ENCODE measurements around the gene HNRNPA0.

Gene HNRNPA0

DNA sequence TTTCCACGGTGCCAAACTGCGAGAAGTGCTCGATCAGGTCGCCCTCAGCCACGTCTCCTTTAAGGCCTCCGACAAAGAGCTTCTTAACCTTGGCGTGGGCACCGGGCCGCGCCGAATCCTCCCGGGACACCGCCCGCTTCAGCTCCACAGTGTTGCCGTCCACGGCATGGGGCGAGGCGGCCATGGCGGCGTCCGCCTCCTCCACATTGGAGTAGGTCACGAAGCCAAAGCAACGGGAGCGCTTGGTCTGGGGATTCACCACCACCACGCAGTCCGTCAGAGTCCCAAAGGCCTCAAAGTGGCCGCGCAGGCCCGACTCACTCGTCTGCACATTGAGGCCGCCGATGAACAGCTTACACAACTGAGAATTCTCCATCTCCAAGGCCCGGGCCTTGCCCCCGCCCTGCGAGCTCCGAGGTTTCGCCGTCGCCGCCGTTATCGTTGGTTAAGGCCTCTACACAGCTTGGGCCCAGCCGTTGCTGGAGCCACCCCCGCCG is 424 bp downstream of the HNRNPA0 start:
- no peak for DNase-seq

DNA sequence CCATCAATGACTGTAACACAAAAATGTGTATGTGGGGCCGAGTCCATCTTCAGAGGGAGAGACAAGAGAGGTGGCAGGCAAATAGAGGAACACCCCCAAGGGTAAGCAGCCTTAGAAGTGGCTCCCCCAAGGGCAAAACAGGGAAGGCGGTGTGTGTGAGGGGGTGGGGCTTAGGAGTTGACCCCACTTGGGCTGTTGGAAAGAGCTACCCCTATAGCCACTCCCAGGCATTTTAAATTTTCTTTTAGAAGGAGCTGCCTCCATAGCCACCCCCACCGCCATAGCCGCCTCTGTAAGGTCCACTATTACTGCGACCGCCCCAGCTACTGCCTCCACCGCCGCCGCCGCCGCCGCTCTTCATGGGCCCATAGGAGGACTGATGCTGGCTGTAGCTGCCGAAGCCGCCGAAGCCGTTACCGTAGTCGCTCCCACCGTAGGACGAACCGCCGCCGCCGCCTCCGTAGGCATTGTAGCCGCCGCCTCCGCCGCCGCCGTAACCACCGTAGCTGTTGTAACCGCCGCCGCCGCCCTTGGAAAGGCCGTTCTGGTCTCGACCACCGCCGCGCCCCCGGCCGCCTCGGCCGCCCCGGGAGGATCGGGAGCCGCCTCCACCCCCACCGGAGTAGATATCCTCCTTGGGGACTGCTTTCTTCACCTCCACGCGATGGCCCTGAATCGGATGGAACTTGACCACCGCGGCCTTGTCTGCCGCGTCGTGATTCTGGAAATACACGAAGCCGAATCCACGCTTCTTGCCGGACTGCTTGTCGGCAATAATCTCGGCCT is 1.1 kb downstream of the HNRNPA0 start:
- no peak for DNase-seq

DNA sequence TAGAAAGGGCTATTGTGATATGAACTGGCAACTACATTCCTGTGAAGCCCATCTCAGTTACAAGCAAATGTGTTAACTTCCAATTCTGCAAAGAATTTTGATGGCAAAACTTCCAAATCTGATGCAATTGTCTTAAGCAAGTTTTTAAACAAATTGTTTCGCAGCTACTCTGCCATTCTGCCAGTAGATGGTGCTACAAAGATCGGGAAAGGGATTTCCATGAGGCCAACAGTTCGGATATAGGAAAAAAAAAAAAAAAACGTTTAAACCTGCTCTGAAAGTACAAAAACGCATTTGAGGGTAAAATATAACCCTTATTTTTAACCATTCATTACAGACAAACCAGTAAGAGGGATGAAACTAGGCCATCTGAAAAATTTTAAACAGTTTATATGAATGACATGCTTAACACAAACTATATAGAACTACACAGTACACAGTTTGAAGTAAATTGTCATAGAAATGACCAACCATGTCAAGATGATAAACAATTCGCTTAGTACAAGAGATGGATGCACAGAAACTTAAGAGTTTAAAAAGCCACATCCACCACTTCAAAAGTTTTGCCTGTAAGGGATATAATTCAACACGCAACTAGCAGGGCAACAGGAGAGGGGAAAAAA is 2.2 kb downstream of the HNRNPA0 start:
- no peak for DNase-seq

DNA sequence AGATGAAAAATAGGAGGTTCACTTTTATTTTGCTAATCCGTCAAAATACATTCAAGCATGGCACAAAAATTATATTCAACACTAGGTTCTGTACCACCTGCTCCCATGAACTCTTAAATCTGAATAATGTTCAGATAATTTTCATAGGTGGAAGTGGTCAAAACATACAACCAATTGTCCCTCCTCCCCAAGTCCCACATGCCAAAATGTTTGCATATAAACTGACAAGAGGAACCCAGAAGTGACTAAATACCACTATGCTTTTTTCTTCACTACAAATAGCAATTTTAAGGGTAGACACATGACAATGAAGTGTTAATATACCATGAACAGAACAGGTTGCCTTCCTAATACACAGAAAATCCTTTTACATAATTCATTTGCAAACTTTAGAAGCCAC is 3.7 kb downstream of the HNRNPA0 start:
- DNase-seq: no peak

DNA sequence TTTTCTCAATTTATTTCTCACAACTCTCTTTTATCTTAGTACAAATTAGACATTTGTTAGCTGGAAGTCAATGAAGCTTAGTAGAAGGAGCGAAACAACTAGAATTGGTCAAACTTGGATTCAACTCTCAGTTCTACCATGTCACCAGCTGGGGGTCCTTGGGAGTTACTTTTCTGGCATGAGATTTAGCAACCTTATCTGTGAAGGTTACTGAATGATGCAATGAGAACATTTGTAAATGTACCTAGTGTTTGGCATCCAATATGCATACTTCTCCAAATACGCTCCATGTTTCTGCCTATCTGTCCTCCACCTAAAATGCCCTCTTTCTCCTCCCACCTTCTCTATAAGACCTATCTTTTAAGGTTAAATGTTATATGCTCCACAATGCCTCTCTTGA is 6.3 kb downstream of the HNRNPA0 start:
- DNase-seq: no peak

DNA sequence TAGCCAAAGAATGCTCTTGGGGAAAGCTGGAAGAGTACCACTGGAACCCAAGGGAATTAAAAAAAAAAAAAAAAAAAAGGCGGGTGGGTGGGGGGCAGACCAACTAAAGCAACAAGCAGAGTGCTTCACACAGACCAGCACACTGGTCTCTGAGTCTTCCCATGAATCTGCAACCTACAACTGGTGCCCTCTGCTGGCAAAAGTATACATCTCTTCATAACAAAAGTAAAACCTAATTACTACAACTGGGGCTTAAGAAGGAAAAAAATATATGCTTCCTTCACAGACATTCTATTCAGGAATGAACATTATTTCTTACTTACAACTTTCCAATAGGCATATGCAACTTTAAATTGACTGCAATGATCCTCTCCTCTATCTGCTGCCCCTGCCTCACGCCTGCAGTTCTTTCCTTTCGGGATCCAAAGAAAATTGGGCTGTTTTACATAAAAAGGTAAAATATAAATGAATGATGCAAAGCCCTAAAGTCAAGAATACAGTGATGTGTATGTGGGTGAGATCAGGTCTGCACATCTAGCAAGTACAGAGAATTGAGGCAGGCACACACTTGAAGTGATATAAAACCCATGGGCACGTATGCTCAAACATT is 11.0 kb downstream of the HNRNPA0 start:
- no peak for DNase-seq

DNA sequence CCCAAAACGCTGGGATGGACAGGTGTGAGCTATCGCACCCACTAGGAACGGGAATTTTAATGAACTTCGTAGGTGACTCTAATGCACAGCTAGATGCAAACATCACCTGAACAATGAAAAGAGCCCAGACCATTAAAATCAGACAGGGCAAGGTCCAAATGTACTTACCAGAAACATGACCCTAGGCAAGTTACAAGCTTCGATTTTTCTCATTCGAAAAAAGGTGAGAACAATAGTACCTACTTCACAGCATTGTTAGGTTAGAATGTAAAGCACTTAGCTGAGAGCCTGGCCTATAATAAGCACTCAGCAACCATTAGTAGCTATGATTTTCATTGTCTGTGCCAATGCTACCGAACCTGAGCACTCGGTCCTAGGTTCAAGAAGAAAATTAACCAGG is 12.4 kb downstream of the HNRNPA0 start:
- DNase-seq: no peak

DNA sequence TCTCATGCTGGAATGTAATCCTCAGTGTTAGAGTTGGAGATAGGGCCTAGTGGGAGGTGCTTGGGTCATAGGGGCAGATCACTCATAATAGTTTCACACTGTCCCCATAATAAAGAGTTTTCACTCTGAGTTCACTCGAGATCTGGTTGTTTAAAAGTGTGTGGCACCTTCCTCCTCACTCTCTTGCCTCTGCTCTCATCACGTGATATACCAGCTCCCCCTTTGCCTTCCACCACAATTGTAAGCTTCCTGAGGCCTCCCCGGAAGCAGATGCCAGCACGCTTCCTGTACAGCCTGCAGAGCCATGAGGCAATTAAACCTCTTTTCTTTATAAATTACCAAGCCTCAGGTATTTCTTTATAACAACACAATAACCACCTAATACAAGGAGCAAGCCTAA is 14.4 kb downstream of the HNRNPA0 start:
- no peak for DNase-seq

DNA sequence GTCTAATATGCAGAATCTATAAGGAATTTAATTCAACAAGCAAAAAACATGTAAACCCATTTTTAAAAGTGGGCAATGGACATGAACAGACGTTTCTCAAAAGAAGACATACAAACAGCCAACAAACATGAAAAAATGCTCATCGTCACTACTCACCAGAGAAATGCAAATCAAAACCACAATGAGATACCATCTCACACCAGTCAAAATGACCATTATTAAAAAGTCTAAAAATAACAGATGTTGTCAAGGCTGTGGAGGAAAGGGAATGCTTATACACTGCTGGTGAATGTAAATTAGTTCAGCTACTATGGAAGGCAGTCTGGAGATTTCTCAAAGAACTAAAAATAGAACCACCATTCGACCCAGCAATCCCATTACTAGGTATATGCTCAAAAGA is 15.2 kb downstream of the HNRNPA0 start:
- DNase-seq: no peak

DNA sequence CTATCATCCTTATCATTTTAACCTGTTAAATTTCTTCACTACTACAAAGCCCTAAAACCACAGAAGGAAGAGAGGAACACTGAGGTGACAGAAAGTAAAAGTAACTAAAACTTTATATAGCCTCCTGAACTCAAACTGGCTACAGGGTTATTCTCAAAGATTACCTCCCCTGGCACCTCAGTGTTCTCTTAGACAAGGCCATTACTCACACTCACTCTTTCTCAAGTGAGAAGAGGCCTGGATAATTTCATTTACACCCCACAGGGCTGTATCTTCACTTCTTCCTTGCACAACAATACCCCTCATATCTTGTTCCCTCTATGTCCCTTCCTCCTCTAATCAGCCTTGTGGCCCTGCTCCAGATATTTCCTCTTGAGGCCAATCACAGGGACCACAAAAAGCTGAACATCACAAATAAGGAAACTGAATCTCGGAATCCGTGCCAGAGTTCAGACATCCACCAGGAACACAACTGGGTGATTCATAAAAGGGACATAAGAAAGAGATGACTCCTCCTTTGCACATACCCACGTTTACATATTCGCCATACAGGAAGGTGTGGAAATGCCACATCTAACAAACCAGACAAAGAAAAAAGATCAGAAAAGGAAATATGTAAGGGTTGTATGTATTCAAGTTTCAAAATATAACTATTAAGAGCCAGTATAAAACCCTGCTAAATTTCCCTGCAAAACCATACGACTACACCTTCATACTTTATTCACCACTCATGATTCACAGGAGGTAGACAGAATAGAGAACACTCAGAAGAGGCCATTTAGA is 16.6 kb downstream of the HNRNPA0 start:
- DNase-seq: no peak

DNA sequence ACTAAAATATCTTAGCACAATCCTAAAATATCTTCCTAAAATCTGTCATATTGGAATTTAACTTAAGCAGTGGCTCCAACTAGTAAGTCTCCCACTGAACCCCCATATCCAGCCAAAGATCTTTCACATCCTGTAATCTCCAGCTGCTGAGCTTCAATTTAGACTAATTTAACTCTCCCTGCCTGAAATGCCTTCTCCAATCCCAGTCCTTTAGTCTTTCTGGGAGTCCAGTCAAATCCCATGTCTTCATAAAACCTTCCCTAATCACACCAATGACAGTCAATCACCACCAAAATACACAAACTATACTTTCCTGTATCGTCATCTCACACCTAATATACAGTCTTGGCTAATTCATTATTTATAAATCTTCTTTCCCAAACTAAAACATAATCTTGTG is 17.7 kb downstream of the HNRNPA0 start:
- DNase-seq: no peak

DNA sequence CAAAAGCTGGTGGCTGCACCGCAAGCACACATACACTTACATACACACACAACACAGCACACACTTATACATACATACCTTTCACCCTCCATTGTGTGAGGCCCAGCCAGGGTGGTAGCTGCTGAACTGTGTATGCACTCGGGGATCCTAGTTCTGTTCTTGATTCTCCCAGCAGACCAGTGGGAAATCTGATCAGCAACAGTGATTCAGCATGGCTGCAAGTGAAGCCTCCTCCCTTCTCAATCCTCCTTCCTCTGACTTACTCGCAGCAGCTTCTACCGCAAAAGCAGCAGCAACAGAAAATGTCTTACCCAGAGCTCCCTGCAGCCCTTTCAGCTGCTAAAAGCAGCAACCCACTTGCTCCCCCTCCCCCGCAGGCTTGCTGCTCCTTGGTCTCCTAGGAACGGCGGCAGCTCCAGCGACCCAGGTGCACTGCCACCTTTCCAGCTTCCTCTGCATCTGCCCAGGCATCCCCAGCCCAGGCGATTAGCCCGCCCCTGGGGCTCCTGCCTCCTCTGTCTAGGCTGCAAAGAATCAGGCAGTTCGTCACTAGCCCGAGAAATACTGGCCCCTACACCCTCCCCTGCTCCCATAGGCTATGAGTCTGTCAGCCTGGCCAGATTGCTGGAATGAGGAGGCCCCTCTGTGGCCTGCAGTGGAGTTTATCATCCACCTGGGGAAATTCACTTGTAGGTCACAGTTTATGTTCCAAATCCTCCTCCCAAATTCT is 18.4 kb downstream of the HNRNPA0 start, which contains the start of gene KLHL3:
KLHL3 (minus strand) TSS at position 535 of the 730 bp plus-strand sequence; CDS start at position 92, 443 bp downstream.
- no peak for DNase-seq

DNA sequence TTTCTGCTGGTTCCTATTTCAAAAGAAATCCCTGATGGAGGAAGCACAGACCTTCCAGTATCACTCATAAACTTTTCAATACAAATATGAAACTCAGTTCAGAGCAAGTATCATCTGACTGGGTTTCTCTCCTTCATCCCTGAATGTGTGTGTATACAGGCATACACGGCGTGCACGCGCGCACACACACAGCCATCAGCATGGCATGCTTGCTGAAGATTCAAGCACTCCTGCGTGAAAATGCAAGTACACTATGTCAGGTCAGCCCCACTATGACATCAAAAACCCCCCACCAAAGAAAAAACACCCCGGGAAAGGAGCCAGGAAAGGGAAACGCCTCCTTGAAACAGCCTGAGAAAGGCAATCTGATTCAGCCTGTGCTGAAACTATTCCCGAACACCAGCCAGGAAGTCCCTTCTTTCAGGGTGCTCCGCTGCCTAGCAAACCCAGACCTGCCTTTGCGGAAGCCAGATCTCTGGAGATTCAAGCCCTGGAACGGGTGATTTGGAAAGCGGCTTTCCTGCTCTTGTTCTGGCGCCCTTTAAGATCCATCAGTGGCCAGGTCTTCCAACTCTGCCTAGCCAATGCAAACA is 19.1 kb downstream of the HNRNPA0 start:
- DNase-seq: no peak

DNA sequence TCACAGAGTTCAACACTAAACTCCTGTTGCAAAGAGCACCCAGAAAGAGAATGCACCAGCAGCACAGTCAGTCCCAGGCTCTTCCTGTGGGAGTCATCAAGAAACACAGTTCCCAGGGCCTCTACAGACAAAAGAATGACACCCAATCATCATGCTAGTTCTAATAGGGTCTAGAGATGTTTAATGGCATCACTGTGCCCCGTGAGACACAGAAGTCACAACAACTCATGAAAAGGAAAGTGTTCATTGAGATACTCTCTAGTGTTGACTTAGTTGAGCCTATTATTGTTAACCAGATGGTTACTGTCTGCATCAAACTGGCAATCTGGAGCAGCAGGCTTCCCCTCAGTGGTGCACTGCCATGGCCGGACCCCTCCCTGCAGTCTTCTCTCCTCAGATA is 19.8 kb downstream of the HNRNPA0 start:
- no peak for DNase-seq

DNA sequence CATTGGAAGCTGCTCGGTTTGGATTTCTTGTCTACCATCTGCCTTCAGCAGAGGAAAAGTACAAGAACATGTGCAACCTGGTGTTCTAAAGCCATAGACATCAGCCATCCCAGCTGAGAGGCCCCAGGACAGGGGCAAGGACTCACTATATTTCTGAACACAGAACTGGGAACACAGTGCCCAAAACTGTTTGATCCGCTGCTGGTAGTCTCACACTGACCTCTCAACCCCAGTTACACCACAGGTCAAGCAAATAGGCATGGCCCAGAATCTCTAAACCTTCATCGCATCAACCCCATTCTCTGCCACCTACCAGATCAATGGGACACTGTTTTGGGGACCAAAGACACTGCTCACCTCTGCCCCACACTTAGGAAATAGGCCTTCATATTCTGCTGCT is 20.2 kb downstream of the HNRNPA0 start:
- DNase-seq: no peak

DNA sequence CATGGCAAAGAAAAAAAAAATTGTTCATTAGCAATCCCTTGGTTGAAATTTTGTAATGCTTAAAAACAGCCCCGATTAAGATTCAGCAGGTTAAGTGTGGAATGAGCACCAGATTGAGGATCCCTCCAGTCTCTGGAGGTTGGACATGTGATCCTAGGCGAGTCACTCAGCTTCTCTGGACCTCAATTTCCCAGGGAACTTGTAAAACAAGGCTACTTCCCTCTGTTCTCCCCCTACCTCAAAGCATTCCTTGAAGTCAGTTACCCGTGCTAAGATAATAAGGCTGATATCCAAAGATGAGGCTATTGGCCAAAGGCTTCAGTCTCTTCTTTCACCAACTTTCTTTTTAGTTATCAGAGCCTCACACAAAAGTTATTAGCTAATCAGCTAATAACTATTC is 21.2 kb downstream of the HNRNPA0 start:
- DNase-seq: no peak

DNA sequence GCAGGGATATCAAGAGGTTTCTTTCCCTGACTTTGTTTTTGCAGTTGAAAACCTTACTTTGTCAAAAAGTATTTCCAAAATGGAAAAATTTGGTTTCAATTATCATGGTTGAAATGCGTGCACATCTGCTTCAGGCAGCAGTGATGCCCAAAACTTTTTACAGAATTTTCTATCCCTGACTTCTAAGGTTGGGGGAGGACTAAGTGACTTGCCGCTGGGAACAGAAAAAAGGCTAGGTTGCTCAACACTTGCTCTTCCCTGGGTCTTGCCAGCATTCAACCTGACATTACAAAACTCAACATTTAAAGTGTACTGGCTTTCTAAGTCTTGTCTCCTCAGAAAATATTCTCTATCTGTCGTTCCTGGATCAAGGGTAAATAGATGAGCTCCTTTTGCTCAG is 23.0 kb downstream of the HNRNPA0 start:
- no peak for DNase-seq

DNA sequence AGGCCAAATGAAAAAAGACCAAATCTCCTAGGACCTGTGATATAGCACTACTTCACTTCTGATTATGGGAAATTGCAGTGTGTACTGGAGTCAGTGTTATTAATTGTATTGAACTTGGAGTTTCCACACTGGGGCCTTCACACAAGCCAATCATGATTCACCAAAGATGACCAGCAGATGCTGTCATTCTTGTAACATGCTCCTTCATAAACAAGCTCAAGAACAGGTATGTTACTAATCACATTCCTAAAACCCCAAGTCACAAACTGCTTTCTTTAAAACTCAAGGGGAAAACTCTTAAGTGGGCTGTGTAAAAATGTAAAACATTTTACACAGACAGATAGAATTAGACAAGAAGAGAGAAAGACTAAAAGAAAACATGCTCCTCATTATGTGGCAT is 23.8 kb downstream of the HNRNPA0 start:
- no peak for DNase-seq

DNA sequence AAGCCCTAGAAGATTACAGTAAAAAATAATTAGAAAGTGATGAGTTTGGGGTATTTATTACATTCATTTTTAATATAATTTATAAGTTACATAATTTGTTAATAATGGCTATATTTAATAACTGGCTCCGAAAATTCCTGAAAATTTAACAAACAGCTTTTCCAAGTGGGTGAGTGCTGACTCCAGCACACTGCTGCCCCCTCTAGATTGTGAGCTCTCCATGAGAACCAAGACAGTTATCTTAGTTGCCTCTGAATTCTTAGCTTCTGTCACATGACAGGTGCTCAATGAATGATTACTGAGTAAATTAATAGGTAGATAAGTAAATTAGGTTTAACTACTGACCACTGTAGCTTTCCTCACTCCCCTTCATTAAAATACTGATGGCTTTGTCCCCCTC is 26.1 kb downstream of the HNRNPA0 start:
- DNase-seq: no peak

DNA sequence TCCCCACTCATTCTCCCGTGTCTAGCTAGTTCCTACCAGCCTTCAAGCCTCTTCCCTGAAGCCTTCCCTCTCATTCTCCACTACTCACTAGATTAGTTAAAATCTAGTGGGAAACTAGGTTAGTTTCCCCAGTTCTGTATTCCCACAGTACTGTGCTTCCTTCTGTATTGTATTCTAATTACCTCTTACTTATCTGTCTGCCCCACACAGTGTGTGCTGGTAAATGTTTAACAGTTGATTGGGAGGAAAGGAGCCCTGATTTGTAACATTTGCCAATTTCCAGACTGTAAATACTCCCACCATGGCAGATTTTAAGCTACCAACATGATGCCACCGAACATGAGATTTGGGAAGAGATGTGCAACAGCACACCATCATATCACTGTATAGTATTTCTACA is 26.5 kb downstream of the HNRNPA0 start:
- DNase-seq: no peak

DNA sequence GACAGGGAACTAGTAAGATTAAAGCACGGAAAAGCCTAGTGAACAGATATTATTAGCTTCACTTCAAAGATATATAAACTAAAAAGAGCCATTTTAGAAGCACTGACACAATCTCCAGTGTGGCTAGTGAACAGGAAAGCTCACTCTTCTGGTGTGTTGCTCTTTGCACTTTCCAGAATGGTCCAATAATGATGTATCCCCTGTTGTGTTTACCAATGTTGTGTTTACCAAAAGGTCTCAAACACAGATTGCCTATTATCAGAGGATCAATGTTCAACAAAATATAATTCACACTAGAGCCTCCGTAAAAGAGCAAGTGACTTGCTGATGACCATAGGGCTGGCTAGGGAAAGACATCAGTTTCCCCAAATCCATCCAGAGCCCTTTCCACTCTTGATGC is 29.9 kb downstream of the HNRNPA0 start:
- DNase-seq: no peak

DNA sequence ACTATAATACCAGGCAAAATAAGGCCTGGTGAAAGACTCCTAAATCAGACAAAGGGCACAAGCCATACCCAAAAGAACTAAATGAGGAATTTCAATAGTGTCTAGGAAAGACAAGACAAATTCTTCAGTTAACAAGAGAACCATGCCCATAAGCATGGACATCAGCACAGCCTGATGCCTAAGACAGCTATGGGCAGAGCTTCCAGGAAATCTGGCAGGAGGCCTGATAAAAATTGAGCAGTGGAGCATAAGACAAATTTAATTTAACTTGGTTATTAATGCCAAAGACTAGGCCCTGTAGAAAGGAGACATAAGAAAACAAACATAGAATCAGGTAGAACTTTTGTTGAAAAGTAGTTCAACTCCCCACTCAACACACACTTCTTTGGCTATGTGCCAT is 35.6 kb downstream of the HNRNPA0 start:
- no peak for DNase-seq
